Mesenchymal stem cell (in vitro differentiated cells and primary cell): ENCODE measurements around the gene PARPBP. TPM values are rescaled to one million over a fixed set of nuclear protein-coding genes. Genes with fewer than 3 reads are reported as not detected.
"Not testable (repeated sequence)": the region's sequence is repeated elsewhere in the genome, so short reads cannot be mapped to it uniquely, and the experiment has no call there.

ENCODE experiments used
- DNase-seq: peaks from one replicate; pipeline ENCODE4 v3.0.0-alpha.2; 2013
- H2AFZ ChIP-seq: one replicate; pipeline ENCODE4 v1.6.1; 2013; ENCODE audit warnings: low read depth, mild to moderate bottlenecking, control low read depth, inconsistent platforms, low read length, moderate library complexity
- H2AK5ac ChIP-seq: 2 replicates; pipeline ENCODE4 v1.6.1; 2013; ENCODE audit warnings: low read length, moderate library complexity, mild to moderate bottlenecking, inconsistent platforms; ENCODE audit not compliant: severe bottlenecking
- H2BK120ac ChIP-seq: one replicate; pipeline ENCODE4 v1.6.1; 2013; ENCODE audit warnings: low read depth, mild to moderate bottlenecking, inconsistent platforms, low read length, moderate library complexity
- H2BK12ac ChIP-seq, 2 experiments: one replicate each; pipeline ENCODE4 v1.6.1; 2013; ENCODE audit warnings: inconsistent platforms in 2 of 2, low read length in 2 of 2, mild to moderate bottlenecking in 2 of 2, moderate library complexity in 2 of 2, control low read depth in 1 of 2
- H2BK15ac ChIP-seq: one replicate; pipeline ENCODE4 v1.6.1; 2013; ENCODE audit warnings: mild to moderate bottlenecking, low read depth, inconsistent platforms; ENCODE audit not compliant: poor library complexity, severe bottlenecking
- H2BK5ac ChIP-seq: 2 replicates; pipeline ENCODE4 v1.6.1; 2013; ENCODE audit warnings: low read depth, mild to moderate bottlenecking, low read length, control low read depth, inconsistent platforms; ENCODE audit not compliant: poor library complexity, severe bottlenecking
- H3K14ac ChIP-seq, 2 experiments: one replicate each; pipeline ENCODE4 v1.6.1; 2013; ENCODE audit warnings: inconsistent platforms in 2 of 2, low read length in 2 of 2, control low read depth in 1 of 2, mild to moderate bottlenecking in 1 of 2, moderate library complexity in 1 of 2
- H3K18ac ChIP-seq, 2 experiments: one replicate each; pipeline ENCODE4 v1.6.1; 2013; ENCODE audit warnings: inconsistent platforms in 2 of 2, low read length in 2 of 2, control low read depth in 1 of 2, low read depth in 1 of 2, mild to moderate bottlenecking in 1 of 2
- H3K23ac ChIP-seq, 2 experiments: one replicate each; pipeline ENCODE4 v1.6.1; 2013; ENCODE audit warnings: inconsistent platforms in 2 of 2, low read length in 2 of 2, mild to moderate bottlenecking in 2 of 2, moderate library complexity in 2 of 2, control low read depth in 1 of 2
- H3K27ac ChIP-seq: 2 replicates; pipeline ENCODE4 v1.5.1; 2013; ENCODE audit warnings: mild to moderate bottlenecking, moderate library complexity, low read length, control low read depth, inconsistent platforms; ENCODE audit not compliant: poor library complexity, severe bottlenecking
- H3K27me3 ChIP-seq, 2 experiments: 2 replicates each; pipeline versions ENCODE4 v1.6.1 to v1.7.0; 2013; ENCODE audit warnings: low read length in 2 of 2, mild to moderate bottlenecking in 2 of 2, moderate library complexity in 2 of 2, control low read depth in 1 of 2, inconsistent platforms in 1 of 2; ENCODE audit not compliant: control insufficient read depth in 1 of 2, insufficient read depth in 1 of 2
- H3K36me3 ChIP-seq, 2 experiments: 2 replicates each; pipeline versions ENCODE4 v1.6.1 to v1.7.0; 2013; ENCODE audit warnings: low read length in 2 of 2, control low read depth in 1 of 2, inconsistent platforms in 1 of 2, low read depth in 1 of 2, mild to moderate bottlenecking in 1 of 2; ENCODE audit not compliant: insufficient read depth in 2 of 2, control insufficient read depth in 1 of 2
- H3K4ac ChIP-seq, 2 experiments: one replicate each; pipeline ENCODE4 v1.6.1; 2013; ENCODE audit warnings: inconsistent platforms in 2 of 2, low read length in 2 of 2, mild to moderate bottlenecking in 2 of 2, moderate library complexity in 2 of 2, control low read depth in 1 of 2, low read depth in 1 of 2
- H3K4me1 ChIP-seq: 2 replicates; pipeline ENCODE4 v1.6.1; 2013; ENCODE audit warnings: low read depth, low read length, control low read depth; ENCODE audit not compliant: control insufficient read depth, insufficient read depth
- H3K4me2 ChIP-seq: 2 replicates; pipeline ENCODE4 v1.6.1; 2013; ENCODE audit warnings: low read length, mild to moderate bottlenecking, inconsistent platforms; ENCODE audit not compliant: poor library complexity, severe bottlenecking
- H3K4me3 ChIP-seq, 2 experiments: 2 replicates each; pipeline versions ENCODE4 v1.5.1 to v1.7.0; 2013; ENCODE audit warnings: low read length in 2 of 2, mild to moderate bottlenecking in 2 of 2, control low read depth in 1 of 2, low read depth in 1 of 2; ENCODE audit not compliant: insufficient read depth in 1 of 2
- H3K79me1 ChIP-seq: replicated peaks from 2 replicates; pipeline ENCODE4 v1.6.1; 2013; ENCODE audit warnings: mild to moderate bottlenecking, control low read depth, low read length, inconsistent platforms; ENCODE audit not compliant: poor library complexity, severe bottlenecking
- H3K9ac ChIP-seq: 2 replicates; pipeline ENCODE4 v1.7.0; 2013; ENCODE audit warnings: mild to moderate bottlenecking, low read length, moderate library complexity
- H3K9me3 ChIP-seq: 2 replicates; pipeline ENCODE4 v1.7.0; 2013; ENCODE audit warnings: mild to moderate bottlenecking, low read length; ENCODE audit not compliant: control insufficient read depth
- H4K8ac ChIP-seq: one replicate; pipeline ENCODE4 v1.6.1; 2013; ENCODE audit warnings: inconsistent platforms, mild to moderate bottlenecking, low read length, moderate library complexity
- H4K91ac ChIP-seq: one replicate; pipeline ENCODE4 v1.6.1; 2013; ENCODE audit warnings: mild to moderate bottlenecking, low read length, inconsistent platforms
- WGBS: methylation state at CpG from one replicate; pipeline ENCODE4 v1.1.7; 2013; ENCODE audit warnings: mixed read lengths; 5-methylcytosine and 5-hydroxymethylcytosine counted together
- polyA plus RNA-seq, 2 experiments: library from polyadenylated mRNA; stranded (reverse); fragments of 200-250 nt; gene quantifications; one replicate each; pipeline ENCODE4 v1.2.3, GENCODE V29; 2013

The PARPBP gene
- polyA plus RNA-seq (2013, experiment 1 of 2): 2.6 TPM
- 2.5 TPM for polyA plus RNA-seq (2013, experiment 2 of 2)

GRCh38 chr12:102119674-102120563, at the start of gene PARPBP, which contains the start of gene NUP37:
TSS of gene PARPBP (plus strand) at chr12:102120183. CDS start at chr12:102123889, 3,706 bp downstream.
TSS of gene NUP37 (minus strand) at chr12:102120114. CDS start at chr12:102118518, 1,596 bp downstream.
- Histone ChIP-seq H3K27ac (peak within 1 kb of the TSS; percentile 62), H3K14ac (peak within 1 kb of the TSS in 1 of 2 experiments; percentile 90), H3K27me3 (no peaks in the 10 kb centered on the region), H4K8ac (peak within 1 kb of the TSS; percentile 87), H2AK5ac (no peak within 1 kb of the TSS), H3K4me1 (peaks cover 4% of the 10 kb centered on the region), H3K4me3 (peak within 1 kb of the TSS; percentile 76 to 92), H2BK120ac (peak within 1 kb of the TSS; percentile 78), H3K79me1 (peaks cover 23% of the 10 kb centered on the region), H2BK15ac (no peak within 1 kb of the TSS), H2BK12ac (no peak within 1 kb of the TSS), H3K36me3 (peaks cover 6 to 34% of the 10 kb centered on the region in 2 experiments), H3K9ac (peak within 1 kb of the TSS; percentile 97), H2BK5ac (peak within 1 kb of the TSS; percentile 46), H3K4ac (peak within 1 kb of the TSS; percentile 53 to 60), H2AFZ (peak within 1 kb of the TSS; percentile 88), H3K4me2 (peak within 1 kb of the TSS; percentile 82), H3K9me3 (no peaks in the 10 kb centered on the region), H4K91ac (peak within 1 kb of the TSS; percentile 28), H3K23ac (peak within 1 kb of the TSS in 1 of 2 experiments; percentile 87), H3K18ac (peak within 1 kb of the TSS; percentile 69 to 91)
- WGBS: under 1% methylated on average over 60 of the region's 62 CpGs
- peak; percentile 91 for DNase-seq

GRCh38 chr12:102072092-102072491, 47.9 kb upstream of the PARPBP start:
- not testable (repeated sequence) for H3K23ac ChIP-seq, H3K79me1 ChIP-seq, H3K9ac ChIP-seq, H2BK5ac ChIP-seq, H3K27me3 ChIP-seq, H3K9me3 ChIP-seq, H2BK15ac ChIP-seq, DNase-seq, H3K4me3 ChIP-seq, H2AK5ac ChIP-seq, H3K4me2 ChIP-seq, H2BK120ac ChIP-seq, H3K18ac ChIP-seq, H4K8ac ChIP-seq, H3K4ac ChIP-seq, H3K27ac ChIP-seq, H3K4me1 ChIP-seq, H4K91ac ChIP-seq, H3K14ac ChIP-seq, H2BK12ac ChIP-seq, H2AFZ ChIP-seq
- 99% methylated on average over 7 of the region's 7 CpGs for WGBS
- peaks cover 0 to 34% of the 10 kb centered on the region in 2 experiments for H3K36me3 ChIP-seq

- no peak overlapping the region for H2BK120ac ChIP-seq
- H4K8ac ChIP-seq: no peak overlapping the region
- H3K4ac ChIP-seq: no peak overlapping the region
- H3K4me1 ChIP-seq: no peaks in the 10 kb centered on the region
- H3K4me2 ChIP-seq: no peak overlapping the region
- H3K4me3 ChIP-seq: no peak overlapping the region
- no peak overlapping the region for H2AK5ac ChIP-seq
- H3K9me3 ChIP-seq: no peaks in the 10 kb centered on the region
- H2AFZ ChIP-seq: no peak overlapping the region
- H3K18ac ChIP-seq: no peak overlapping the region
- no peak for DNase-seq
- H2BK5ac ChIP-seq: no peak overlapping the region
- H4K91ac ChIP-seq: no peak overlapping the region
- H2BK15ac ChIP-seq: no peak overlapping the region
- no peak overlapping the region for H3K9ac ChIP-seq
- H3K14ac ChIP-seq: no peak overlapping the region
- H3K79me1 ChIP-seq: no peaks in the 10 kb centered on the region
- peaks cover 7 to 90% of the 10 kb centered on the region in 2 experiments for H3K36me3 ChIP-seq
- no peak overlapping the region for H3K23ac ChIP-seq
- no peak overlapping the region for H3K27ac ChIP-seq
- H3K27me3 ChIP-seq: no peaks in the 10 kb centered on the region
- no peak overlapping the region for H2BK12ac ChIP-seq
- WGBS: 97% methylated on average over 4 of the region's 4 CpGs
Observed at GRCh38 chr12:102080842-102081241, 39.1 kb upstream of the PARPBP start.

- not testable (repeated sequence) for H2AFZ ChIP-seq, H3K79me1 ChIP-seq, H2BK120ac ChIP-seq, H2BK12ac ChIP-seq, H3K27ac ChIP-seq, H3K9ac ChIP-seq, H4K91ac ChIP-seq, H4K8ac ChIP-seq, H2AK5ac ChIP-seq, H3K23ac ChIP-seq, H3K27me3 ChIP-seq, DNase-seq, H3K14ac ChIP-seq, H3K4me2 ChIP-seq, H3K18ac ChIP-seq, H2BK15ac ChIP-seq, H3K4ac ChIP-seq, H3K9me3 ChIP-seq, H3K4me1 ChIP-seq, H3K4me3 ChIP-seq, H2BK5ac ChIP-seq
- peaks cover 8 to 15% of the 10 kb centered on the region in 2 experiments for H3K36me3 ChIP-seq
- WGBS: 96% methylated on average over 36 of the region's 38 CpGs
Observed at GRCh38 chr12:102089228-102089835, 30.7 kb upstream of the PARPBP start.
